ENCODE data around the gene RAPGEF5.
"Not testable (repeated sequence)": the region's sequence is repeated elsewhere in the genome, so short reads cannot be mapped to it uniquely, and the experiment has no call there.

RAPGEF5 gene

GRCh38 chr7:22111661-22112060 is 245.3 kb downstream of the RAPGEF5 start:
- H3K27ac ChIP-seq (ENCODE audit: low read depth, low read length): no peak overlapping the region
- no peak overlapping the region for H3K4me3 ChIP-seq (ENCODE audit: low read depth, low read length)

GRCh38 chr7:22110881-22111280 is 246.1 kb downstream of the RAPGEF5 start:
- Histone ChIP-seq H3K4me1 (ENCODE audit: control insufficient read depth, insufficient read depth, low read length, unreplicated experiment) (no peaks in the 10 kb centered on the region), H3K27me3 (ENCODE audit: insufficient read depth, low read length) (no peaks in the 10 kb centered on the region), H3K27ac (ENCODE audit: low read depth, low read length) (no peak overlapping the region), H3K79me2 (ENCODE audit: control insufficient read depth, insufficient read depth, low read length, unreplicated experiment) (no peaks in the 10 kb centered on the region), H3K36me3 (ENCODE audit: insufficient read depth, low read length) (no peaks in the 10 kb centered on the region), H2AFZ (ENCODE audit: low read length, unreplicated experiment) (no peak overlapping the region), H3K4me3 (ENCODE audit: low read depth, low read length) (no peak overlapping the region)

More at GRCh38 chr7:22111661-22112060, 245.3 kb downstream of the RAPGEF5 start:
- no peaks in the 10 kb centered on the region for H3K27me3 ChIP-seq (ENCODE audit: insufficient read depth, low read length)
- H2AFZ ChIP-seq (ENCODE audit: low read length, unreplicated experiment): no peak overlapping the region
- no peaks in the 10 kb centered on the region for H3K4me1 ChIP-seq (ENCODE audit: control insufficient read depth, insufficient read depth, low read length, unreplicated experiment)
- no peaks in the 10 kb centered on the region for H3K79me2 ChIP-seq (ENCODE audit: control insufficient read depth, insufficient read depth, low read length, unreplicated experiment)
- no peaks in the 10 kb centered on the region for H3K36me3 ChIP-seq (ENCODE audit: insufficient read depth, low read length)

- Histone ChIP-seq H3K36me3 (ENCODE audit: insufficient read depth, low read length) (no peaks in the 10 kb centered on the region), H3K27ac (ENCODE audit: low read depth, low read length) (no peak overlapping the region), H3K4me3 (ENCODE audit: low read depth, low read length) (no peak overlapping the region), H2AFZ (ENCODE audit: low read length, unreplicated experiment) (no peak overlapping the region), H3K4me1 (ENCODE audit: control insufficient read depth, insufficient read depth, low read length, unreplicated experiment) (no peaks in the 10 kb centered on the region), H3K79me2 (ENCODE audit: control insufficient read depth, insufficient read depth, low read length, unreplicated experiment) (no peaks in the 10 kb centered on the region), H3K27me3 (ENCODE audit: insufficient read depth, low read length) (no peaks in the 10 kb centered on the region)
Observed at GRCh38 chr7:22110227-22110839, 246.6 kb downstream of the RAPGEF5 start.

DNA sequence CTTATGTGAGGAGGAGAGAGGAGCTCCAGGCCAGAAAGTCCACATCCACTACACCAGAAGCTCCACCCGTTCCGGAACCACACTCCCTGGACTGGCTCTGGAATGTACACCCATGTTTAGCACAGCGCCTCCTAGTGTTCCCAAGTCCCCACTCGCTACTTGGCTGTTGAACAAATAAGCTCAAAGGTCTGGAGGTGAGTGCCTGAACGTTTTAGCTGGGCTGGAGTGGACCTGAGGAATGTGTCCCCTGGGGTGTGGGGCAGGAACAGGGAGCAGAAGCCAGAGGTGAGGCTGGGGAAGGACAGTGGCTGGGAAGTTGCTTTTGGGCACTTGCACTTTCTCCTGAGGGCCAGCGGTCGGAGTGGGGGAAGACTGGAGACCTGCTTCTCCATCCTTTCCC is 247.2 kb downstream of the RAPGEF5 start:
- H3K27me3 ChIP-seq (ENCODE audit: insufficient read depth, low read length): no peaks in the 10 kb centered on the region
- no peaks in the 10 kb centered on the region for H3K4me1 ChIP-seq (ENCODE audit: control insufficient read depth, insufficient read depth, low read length, unreplicated experiment)
- no peak overlapping the region for H3K27ac ChIP-seq (ENCODE audit: low read depth, low read length)

GRCh38 chr7:22108151-22108845 is 248.7 kb downstream of the RAPGEF5 start:
- Histone ChIP-seq H3K4me3 (ENCODE audit: low read depth, low read length) (no peak overlapping the region), H3K4me1 (ENCODE audit: control insufficient read depth, insufficient read depth, low read length, unreplicated experiment) (peaks cover 2% of the 10 kb centered on the region), H2AFZ (ENCODE audit: low read length, unreplicated experiment) (no peak overlapping the region), H3K27me3 (ENCODE audit: insufficient read depth, low read length) (no peaks in the 10 kb centered on the region), H3K79me2 (ENCODE audit: control insufficient read depth, insufficient read depth, low read length, unreplicated experiment) (no peaks in the 10 kb centered on the region), H3K36me3 (ENCODE audit: insufficient read depth, low read length) (no peaks in the 10 kb centered on the region), H3K27ac (ENCODE audit: low read depth, low read length) (no peak overlapping the region)

More for the DNA sequence above, 247.2 kb downstream of the RAPGEF5 start:
- Histone ChIP-seq H3K4me3 (ENCODE audit: low read depth, low read length) (no peak overlapping the region), H3K79me2 (ENCODE audit: control insufficient read depth, insufficient read depth, low read length, unreplicated experiment) (no peaks in the 10 kb centered on the region), H3K36me3 (ENCODE audit: insufficient read depth, low read length) (no peaks in the 10 kb centered on the region), H2AFZ (ENCODE audit: low read length, unreplicated experiment) (no peak overlapping the region)

GRCh38 chr7:22105550-22105949 is 251.4 kb downstream of the RAPGEF5 start:
- no peaks in the 10 kb centered on the region for H3K79me2 ChIP-seq (ENCODE audit: control insufficient read depth, insufficient read depth, low read length, unreplicated experiment)
- H3K27ac ChIP-seq (ENCODE audit: low read depth, low read length): no peak overlapping the region
- peaks cover 14% of the 10 kb centered on the region for H3K27me3 ChIP-seq (ENCODE audit: insufficient read depth, low read length)
- no peak overlapping the region for H2AFZ ChIP-seq (ENCODE audit: low read length, unreplicated experiment)
- H3K36me3 ChIP-seq (ENCODE audit: insufficient read depth, low read length): no peaks in the 10 kb centered on the region
- peaks cover 4% of the 10 kb centered on the region for H3K4me1 ChIP-seq (ENCODE audit: control insufficient read depth, insufficient read depth, low read length, unreplicated experiment)
- H3K4me3 ChIP-seq (ENCODE audit: low read depth, low read length): no peak overlapping the region

GRCh38 chr7:22094413-22095342 is 262.3 kb downstream of the RAPGEF5 start:
- Histone ChIP-seq H3K27ac (ENCODE audit: low read depth, low read length) (no peak overlapping the region), H3K4me1 (ENCODE audit: control insufficient read depth, insufficient read depth, low read length, unreplicated experiment) (no peaks in the 10 kb centered on the region), H3K27me3 (ENCODE audit: insufficient read depth, low read length) (peaks cover 12% of the 10 kb centered on the region), H2AFZ (ENCODE audit: low read length, unreplicated experiment) (no peak overlapping the region), H3K79me2 (ENCODE audit: control insufficient read depth, insufficient read depth, low read length, unreplicated experiment) (no peaks in the 10 kb centered on the region), H3K36me3 (ENCODE audit: insufficient read depth, low read length) (no peaks in the 10 kb centered on the region), H3K4me3 (ENCODE audit: low read depth, low read length) (no peak overlapping the region)

DNA sequence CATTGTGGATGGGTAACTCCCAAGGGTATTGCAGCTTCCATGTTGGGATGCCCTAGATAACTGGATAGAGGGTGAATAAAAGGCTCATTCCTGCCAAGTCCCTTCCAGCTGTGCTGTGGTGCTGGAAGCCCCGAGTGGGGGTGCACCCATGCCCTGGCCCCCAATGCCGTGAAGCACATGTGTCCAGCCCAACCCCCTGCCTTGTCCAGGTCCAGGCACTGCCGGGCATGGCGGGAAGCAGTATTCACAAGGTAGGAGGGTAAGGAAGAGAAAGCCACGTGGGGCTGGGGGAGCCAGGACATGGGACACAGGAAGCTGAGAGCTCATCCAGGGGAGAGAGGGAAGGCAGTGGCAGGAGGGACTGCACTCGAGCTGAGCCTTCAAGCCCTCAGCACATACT is 263.0 kb downstream of the RAPGEF5 start:
- Histone ChIP-seq H3K36me3 (ENCODE audit: insufficient read depth, low read length) (no peaks in the 10 kb centered on the region), H3K4me3 (ENCODE audit: low read depth, low read length) (no peak overlapping the region), H3K4me1 (ENCODE audit: control insufficient read depth, insufficient read depth, low read length, unreplicated experiment) (no peaks in the 10 kb centered on the region), H3K27me3 (ENCODE audit: insufficient read depth, low read length) (peaks cover 8% of the 10 kb centered on the region), H3K79me2 (ENCODE audit: control insufficient read depth, insufficient read depth, low read length, unreplicated experiment) (no peaks in the 10 kb centered on the region), H3K27ac (ENCODE audit: low read depth, low read length) (no peak overlapping the region), H2AFZ (ENCODE audit: low read length, unreplicated experiment) (no peak overlapping the region)

- H3K4me1 ChIP-seq (ENCODE audit: control insufficient read depth, insufficient read depth, low read length, unreplicated experiment): no peaks in the 10 kb centered on the region
- no peak overlapping the region for H2AFZ ChIP-seq (ENCODE audit: low read length, unreplicated experiment)
- H3K79me2 ChIP-seq (ENCODE audit: control insufficient read depth, insufficient read depth, low read length, unreplicated experiment): no peaks in the 10 kb centered on the region
- H3K36me3 ChIP-seq (ENCODE audit: insufficient read depth, low read length): no peaks in the 10 kb centered on the region
- H3K4me3 ChIP-seq (ENCODE audit: low read depth, low read length): no peak overlapping the region
- H3K27me3 ChIP-seq (ENCODE audit: insufficient read depth, low read length): peaks cover 6% of the 10 kb centered on the region
- no peak overlapping the region for H3K27ac ChIP-seq (ENCODE audit: low read depth, low read length)
Observed at GRCh38 chr7:22093001-22093400, 264.0 kb downstream of the RAPGEF5 start.

DNA sequence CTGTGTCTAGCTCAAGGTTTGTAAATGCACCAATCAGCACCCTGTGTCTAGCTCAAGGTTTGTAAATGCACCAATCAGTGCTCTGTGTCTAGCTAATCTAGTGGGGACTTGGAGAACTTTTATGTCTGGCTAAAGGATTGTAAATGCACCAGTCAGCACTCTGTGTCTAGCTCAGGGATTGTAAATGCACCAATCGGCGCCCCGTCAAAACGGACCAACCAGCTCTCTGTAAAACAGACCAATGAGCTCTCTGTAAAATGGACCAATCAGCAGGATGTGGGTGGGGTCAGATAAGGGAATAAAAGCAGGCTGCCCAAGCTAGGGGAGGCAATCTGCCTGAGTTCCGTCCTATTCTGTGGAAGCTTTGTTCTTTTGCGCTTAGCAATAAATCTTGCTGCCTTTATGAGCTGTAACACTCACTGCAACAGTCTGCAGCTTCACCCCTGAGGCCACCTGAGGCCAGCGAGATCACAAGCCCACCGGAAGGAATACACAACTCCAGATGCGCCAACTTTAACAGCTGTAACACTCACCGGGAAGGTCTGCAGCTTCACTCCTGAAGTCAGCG is 265.9 kb downstream of the RAPGEF5 start:
- H2AFZ ChIP-seq (ENCODE audit: low read length, unreplicated experiment); H3K27ac ChIP-seq (ENCODE audit: low read depth, low read length); H3K36me3 ChIP-seq (ENCODE audit: insufficient read depth, low read length); H3K79me2 ChIP-seq (ENCODE audit: control insufficient read depth, insufficient read depth, low read length, unreplicated experiment); H3K4me1 ChIP-seq (ENCODE audit: control insufficient read depth, insufficient read depth, low read length, unreplicated experiment); H3K27me3 ChIP-seq (ENCODE audit: insufficient read depth, low read length); H3K4me3 ChIP-seq (ENCODE audit: low read depth, low read length): not testable (repeated sequence)

All from ACC112 (cell line).